GM10248 (cell line): Measurements from ENCODE around the gene ZNF385B.

Experiments
- CTCF ChIA-PET: fragments of 300-600 bp; sonication (Branson Sonifier 250); formaldehyde crosslinking; extraction: SDS; loops from one replicate; lab custom pipeline; 2021; ENCODE audit warnings: antibody characterized with exemption; lab: Yijun Ruan, JAX
- POLR2A ChIA-PET: fragments of 350-650 bp; sonication (Branson Sonifier 250); formaldehyde crosslinking; extraction: SDS; loops from one replicate; lab custom pipeline; 2020; ENCODE audit warnings: antibody characterized with exemption; lab: Yijun Ruan, JAX
- DNase-seq: peaks from one replicate; pipeline ENCODE4 v3.0.0; 2012; ENCODE audit errors: extremely low spot score
- TF ChIP-seq, protein P1 (sequence below): IDR thresholded peaks from 2 replicates; pipeline ENCODE4 v1.5.1; 2012; ENCODE audit warnings: mild to moderate bottlenecking, low read depth; ENCODE audit errors: extremely low read depth, missing control alignments, control extremely low read depth

ZNF385B gene

GRCh38 chr2:179554639-179555386 lies 306.6 kb downstream of the ZNF385B start:
- CTCF ChIA-PET: interaction anchor here (1.1 kb wide), 1 partner anchor 185 kb away, joined by 3 read pairs; no protein-coding TSS in a partner anchor
- TF ChIP-seq, protein P1, sequence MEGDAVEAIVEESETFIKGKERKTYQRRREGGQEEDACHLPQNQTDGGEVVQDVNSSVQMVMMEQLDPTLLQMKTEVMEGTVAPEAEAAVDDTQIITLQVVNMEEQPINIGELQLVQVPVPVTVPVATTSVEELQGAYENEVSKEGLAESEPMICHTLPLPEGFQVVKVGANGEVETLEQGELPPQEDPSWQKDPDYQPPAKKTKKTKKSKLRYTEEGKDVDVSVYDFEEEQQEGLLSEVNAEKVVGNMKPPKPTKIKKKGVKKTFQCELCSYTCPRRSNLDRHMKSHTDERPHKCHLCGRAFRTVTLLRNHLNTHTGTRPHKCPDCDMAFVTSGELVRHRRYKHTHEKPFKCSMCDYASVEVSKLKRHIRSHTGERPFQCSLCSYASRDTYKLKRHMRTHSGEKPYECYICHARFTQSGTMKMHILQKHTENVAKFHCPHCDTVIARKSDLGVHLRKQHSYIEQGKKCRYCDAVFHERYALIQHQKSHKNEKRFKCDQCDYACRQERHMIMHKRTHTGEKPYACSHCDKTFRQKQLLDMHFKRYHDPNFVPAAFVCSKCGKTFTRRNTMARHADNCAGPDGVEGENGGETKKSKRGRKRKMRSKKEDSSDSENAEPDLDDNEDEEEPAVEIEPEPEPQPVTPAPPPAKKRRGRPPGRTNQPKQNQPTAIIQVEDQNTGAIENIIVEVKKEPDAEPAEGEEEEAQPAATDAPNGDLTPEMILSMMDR: no peak

DNA sequence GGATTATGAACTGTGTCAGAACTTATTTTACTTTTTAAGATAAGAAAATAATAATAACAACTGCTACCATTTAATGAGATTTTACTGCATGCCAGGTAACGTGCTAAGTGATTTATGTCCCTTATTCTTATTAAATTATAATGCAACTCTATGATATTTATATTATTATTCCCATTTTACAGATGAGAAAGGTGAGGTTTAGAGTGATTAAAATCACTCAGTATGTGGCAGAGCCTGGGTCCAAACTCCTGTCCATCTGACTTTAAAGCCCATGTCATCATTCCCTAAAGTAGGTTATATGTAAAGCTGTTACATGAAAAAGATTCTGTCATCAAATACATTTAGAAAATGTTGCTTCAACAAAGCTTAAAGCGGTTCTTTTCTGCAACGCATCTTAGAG lies 308.0 kb downstream of the ZNF385B start:
- CTCF ChIA-PET: interaction anchor here (1.1 kb wide), 1 partner anchor 186 kb away, joined by 3 read pairs; no protein-coding TSS in a partner anchor
- POLR2A ChIA-PET: no interaction called here
- TF ChIP-seq, protein P1: no peak

More at GRCh38 chr2:179554639-179555386, 306.6 kb downstream of the ZNF385B start:
- no peak for DNase-seq
- POLR2A ChIA-PET: no interaction called here

DNA sequence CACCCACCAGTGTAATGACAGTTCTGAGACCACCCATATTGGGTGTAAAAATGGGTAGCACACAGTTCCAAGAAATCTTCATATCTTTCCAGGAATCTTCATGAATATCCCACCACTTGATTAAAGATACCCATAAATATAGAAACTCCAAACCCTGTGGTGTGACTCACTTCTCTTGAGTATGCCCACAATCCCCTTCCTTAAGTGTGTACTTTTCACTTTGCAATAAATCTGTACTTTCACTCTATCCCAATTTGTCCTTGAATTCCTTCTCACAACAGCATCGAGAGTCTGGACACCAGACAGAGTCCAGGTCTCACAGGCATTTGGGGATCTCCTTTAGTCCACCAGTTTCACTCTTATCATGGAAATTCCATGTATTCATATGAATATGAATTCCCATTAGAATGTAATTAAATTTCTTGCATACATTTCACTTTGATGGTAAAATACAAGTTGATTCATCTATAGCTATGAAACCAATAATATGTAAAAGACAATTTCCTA lies 309.8 kb downstream of the ZNF385B start:
- TF ChIP-seq, protein P1: no peak
- no peak for DNase-seq
- CTCF ChIA-PET: no interaction called here
- POLR2A ChIA-PET: no interaction called here

More for the DNA sequence above, 308.0 kb downstream of the ZNF385B start:
- DNase-seq: no peak

DNA sequence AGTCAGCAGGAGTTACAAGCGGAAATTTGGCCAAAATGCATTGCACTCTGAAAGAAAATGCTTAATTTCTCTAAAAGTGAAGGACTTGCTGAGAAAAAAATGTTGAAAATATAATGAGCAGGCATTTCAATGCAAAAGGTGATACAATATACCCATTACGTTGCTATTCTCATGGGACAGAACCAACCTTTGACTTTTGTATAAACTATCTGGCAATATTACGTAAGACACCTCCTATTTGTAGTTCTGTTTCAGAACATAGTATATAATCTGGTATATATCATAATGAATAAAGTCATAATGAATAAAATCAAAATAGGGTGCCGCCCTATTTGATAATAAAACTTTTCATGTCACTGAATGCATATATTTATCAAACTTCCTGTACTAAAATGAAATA lies 310.6 kb downstream of the ZNF385B start:
- ChIA-PET POLR2A (no interaction called here), CTCF (no interaction called here)
- DNase-seq: no peak
- TF ChIP-seq, protein P1: no peak

DNA sequence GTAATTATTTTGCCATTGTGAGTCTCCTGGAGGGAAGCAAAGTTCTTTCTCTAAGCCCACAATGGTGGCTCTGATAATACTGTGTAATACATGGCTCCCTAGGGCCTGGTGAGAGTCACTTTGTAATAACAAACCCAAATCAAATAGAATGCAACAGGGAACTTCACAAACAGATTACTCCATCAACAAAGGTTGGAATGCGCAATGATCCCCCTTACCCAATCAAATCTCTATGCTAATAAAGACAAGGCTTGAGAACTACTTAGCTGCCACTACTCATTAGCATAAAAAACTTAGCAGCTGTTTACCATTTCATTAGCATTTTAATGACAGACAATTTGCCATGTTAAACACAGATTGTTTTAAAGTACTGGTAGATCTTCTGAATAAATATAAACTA lies 311.2 kb downstream of the ZNF385B start:
- POLR2A ChIA-PET: no interaction called here
- CTCF ChIA-PET: no interaction called here
- TF ChIP-seq, protein P1: no peak
- DNase-seq: no peak

DNA sequence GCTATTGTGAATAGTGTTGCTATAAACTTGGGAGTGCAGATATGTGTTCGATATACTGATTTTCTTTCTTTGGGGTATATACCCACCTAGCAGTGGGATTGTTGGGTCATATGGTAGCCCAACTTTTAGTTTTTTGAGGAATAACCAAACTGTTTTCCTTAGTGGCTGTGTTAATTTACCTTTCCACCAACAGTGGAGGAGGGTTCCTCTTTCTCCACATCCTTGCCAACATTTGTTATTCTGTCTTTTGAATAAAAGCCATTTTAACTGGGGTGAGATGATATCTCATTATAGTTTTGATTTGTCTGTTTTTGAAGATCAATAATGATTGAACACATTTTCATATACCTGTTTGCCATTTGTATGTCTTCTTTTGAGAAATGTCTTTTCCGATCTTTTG lies 314.8 kb downstream of the ZNF385B start:
- TF ChIP-seq, protein P1: no peak
- DNase-seq: no peak
- POLR2A ChIA-PET: no interaction called here
- CTCF ChIA-PET: no interaction called here
